Measurements from ENCODE around the gene FADS2. TPM values are rescaled to one million over a fixed set of nuclear protein-coding genes. Genes with fewer than 3 reads are reported as not detected.

The FADS2 gene
- total and polyA plus RNA-seq, 2 of the 13 experiments (the other 11 are each of a cell fraction or from before 2014, with no cell fraction given): 90.1 to 124 TPM

GRCh38 chr11:61816736-61817455 is 11.2 kb upstream of the FADS2 start, which contains the start of gene FADS1 (continued):
- TF ChIP-seq ZNF609 (CRISPR knock-in tag; IDR thresholded peaks at IDR 0.05; ENCODE audit: borderline replicate concordance) (peak; percentile 59; the same call in 1 of the 2 replicates), ZNF282 (IDR thresholded peaks at IDR 0.05; ENCODE audit: partially characterized antibody) (no peak), ZGPAT (CRISPR knock-in tag; IDR thresholded peaks at IDR 0.05) (peak; percentile 93), TFE3 (CRISPR knock-in tag; IDR thresholded peaks at IDR 0.05) (peak; percentile 59), ZNF280D (CRISPR knock-in tag; IDR thresholded peaks at IDR 0.05) (no peak; the same call in 1 of the 2 replicates), ARID5B (CRISPR knock-in tag; IDR thresholded peaks at IDR 0.05) (peak; percentile 69), MAFK (conservative IDR thresholded peaks at IDR 0.05 in 1 of 2, IDR thresholded peaks at IDR 0.05 in 1 of 2; ENCODE audit: low read length in 2 of 2) (no peak), SNAPC5 (CRISPR knock-in tag; IDR thresholded peaks at IDR 0.05; ENCODE audit: borderline replicate concordance) (no peak)

Data from HepG2 (cell line).